ENCODE results near the gene NIPA2.

Gene NIPA2

DNA sequence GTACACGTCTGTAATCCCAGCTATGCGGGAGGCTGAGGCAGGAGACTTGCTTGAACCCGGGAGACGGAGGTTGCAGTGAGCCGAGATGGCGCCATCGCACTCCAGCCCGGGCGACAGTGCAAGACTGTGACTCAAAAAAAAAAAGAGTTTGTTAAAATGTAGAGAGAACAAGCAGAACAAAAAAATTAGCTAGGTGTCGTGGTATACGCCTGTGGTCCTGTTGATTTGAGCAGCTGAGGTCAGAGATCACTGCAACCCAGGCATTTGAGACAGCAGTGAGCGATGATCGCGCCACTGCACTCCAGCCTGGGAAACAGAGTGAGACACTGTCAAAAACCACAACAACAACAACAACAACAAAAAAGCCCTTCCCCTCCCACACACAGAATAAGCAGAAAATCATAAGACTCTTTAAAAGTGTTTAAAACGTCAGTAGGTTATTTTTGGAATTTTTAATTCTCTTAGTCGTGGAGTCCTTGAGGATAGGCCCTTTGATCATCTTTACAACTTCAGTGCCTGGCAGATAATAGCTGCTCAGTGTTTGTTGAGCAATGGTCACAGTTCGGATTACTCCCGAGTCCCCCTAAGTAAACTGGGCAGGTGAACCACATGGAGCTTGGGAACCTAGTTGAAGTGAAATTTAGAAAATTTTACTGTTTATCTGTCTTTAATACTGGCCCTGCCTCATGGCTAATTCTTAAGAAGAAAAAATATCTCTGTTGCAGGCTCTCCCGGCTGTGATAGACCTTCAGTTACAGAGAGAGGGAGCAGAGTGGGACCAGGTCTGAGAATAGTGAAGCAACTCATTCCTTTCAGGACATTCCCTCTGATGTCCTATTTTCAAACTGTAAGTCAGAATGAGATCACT lies 6.2 kb downstream of the NIPA2 start:
- no peak for DNase-seq

DNA sequence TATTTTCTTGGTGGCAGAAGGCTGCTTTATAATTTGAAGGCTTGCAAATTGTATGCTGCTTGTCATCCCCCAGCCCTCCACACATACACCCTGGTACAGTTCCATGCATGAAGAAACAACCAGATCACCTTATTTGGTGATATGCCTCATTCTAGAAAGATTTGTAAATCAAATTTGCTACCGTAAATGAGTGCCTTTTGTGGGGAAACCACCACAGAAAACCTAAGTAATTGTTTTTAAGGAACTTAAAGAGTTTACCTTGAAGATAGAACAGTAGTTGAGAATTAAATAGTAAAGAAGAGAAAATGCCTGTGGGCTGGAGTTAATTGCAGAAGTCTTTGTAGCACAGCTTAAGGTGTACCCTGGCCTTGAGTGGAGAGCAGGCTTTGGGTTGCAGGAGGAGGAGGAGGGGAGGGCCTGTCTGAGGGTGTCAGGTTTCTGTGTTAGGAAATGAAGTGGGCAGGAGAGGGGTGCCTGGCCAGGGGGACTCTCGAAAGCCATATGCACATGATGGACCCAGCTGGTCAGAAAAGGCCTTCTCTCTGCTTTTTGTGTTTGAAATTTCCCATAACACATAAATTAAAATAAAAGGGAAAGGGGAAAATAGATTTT lies 6.9 kb downstream of the NIPA2 start:
- no peak for DNase-seq

GRCh38 chr15:22846073-22846472 lies 7.6 kb downstream of the NIPA2 start:
- no peak for DNase-seq

DNA sequence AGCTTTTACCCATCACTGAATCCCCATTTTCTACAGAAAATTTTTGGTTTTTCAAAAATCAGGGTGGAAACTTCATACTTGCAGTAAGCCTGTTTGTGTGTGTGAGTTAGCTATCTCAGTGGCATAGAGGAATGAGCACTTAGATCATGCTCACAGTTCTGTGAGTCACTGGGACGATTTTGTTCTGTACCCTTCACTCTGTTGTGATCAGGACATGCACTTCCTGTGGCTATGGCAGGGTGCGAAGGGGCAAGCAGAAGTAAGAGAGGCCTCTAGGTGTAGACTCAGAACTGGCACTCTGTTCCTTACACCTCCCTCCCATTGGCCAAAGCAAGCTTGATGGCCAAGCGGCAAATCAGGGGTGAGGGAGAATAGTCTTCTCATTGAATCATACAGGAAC lies 11.6 kb downstream of the NIPA2 start:
- no peak for DNase-seq

DNA sequence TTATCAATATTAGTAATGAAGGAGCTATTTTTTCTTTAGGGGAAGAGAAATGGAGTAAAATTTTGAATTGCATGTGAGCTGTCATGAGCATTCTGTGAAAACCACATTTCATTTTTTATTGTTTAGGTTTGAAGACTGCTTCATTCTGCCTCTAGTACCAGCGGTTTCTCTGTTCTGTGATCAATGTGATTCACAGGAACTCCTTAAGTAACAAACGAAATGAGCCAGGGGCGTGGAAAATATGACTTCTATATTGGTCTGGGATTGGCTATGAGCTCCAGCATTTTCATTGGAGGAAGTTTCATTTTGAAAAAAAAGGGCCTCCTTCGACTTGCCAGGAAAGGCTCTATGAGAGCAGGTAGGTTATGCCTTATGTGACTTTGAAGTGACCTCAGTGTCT lies 13.0 kb downstream of the NIPA2 start:
- no peak for DNase-seq

- no peak for DNase-seq
Observed at GRCh38 chr15:22855791-22856190, 17.3 kb downstream of the NIPA2 start.

GRCh38 chr15:22856659-22857058 lies 18.2 kb downstream of the NIPA2 start:
- DNase-seq = no peak

GRCh38 chr15:22861161-22861560 lies 22.7 kb downstream of the NIPA2 start:
- DNase-seq = no peak

DNA sequence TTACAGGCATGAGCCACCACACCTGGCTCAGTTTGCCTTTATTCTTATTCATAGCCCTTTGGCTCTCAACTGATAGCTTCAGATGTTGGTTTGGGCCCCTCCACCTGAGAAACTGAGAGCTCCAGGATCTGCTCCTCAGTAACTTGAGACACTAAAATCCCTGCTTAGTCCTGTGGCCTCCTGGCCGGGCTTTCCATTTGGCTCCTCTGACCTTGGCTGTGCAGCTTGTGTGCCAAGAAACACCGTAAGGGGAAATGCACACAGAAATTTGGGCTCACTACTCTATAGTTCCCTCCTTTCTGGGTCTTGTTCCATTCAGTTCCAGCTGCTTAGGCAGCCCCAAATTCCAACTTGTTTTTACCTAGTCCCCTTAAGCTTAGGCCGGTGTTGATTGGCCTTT lies 24.9 kb downstream of the NIPA2 start:
- DNase-seq = no peak

- DNase-seq = no peak
Observed at GRCh38 chr15:22866079-22866478, 27.6 kb downstream of the NIPA2 start.

GRCh38 chr15:22867886-22868285 lies 29.4 kb downstream of the NIPA2 start:
- no peak for DNase-seq

GRCh38 chr15:22868495-22868894 lies 30.0 kb downstream of the NIPA2 start:
- DNase-seq = no peak

DNA sequence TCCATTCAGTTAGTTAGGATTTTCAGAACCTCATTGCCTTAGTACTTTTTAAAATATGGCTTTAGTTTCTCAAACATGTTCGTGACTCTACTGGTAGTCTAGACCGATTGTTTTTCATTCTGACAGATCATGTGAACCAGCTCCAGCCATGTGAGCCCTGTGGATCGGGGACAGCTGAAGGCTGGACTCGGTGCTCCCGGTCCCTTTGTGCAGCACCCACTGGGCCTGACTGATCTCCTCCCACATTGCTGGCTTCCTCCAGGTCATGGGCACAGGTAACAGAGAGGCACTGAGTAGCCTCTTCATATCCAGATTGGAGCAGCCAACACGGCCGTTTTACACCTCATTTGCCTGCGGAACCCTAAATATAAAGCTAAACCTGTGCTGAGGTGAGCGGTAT lies 30.5 kb downstream of the NIPA2 start:
- no peak for DNase-seq

DNA sequence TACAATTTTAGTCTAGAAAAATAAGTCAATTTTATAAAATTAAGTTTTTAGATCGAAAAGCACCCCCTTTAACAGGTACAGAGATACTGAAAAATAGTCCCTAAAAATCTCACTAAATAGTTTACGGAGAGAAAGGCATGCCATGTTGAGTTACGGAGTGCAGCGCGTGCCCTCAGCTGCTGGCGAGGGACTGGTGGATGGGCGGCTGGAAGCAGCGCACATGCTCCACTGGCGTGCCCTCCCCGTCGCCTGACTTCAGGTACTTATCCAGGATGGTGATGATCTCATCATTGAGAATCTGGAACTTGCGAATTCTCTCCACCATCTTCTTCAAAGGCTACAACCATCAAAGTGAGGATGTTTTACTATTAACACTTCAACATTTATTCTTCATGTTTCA lies 31.4 kb downstream of the NIPA2 start:
- DNase-seq = no peak

DNA sequence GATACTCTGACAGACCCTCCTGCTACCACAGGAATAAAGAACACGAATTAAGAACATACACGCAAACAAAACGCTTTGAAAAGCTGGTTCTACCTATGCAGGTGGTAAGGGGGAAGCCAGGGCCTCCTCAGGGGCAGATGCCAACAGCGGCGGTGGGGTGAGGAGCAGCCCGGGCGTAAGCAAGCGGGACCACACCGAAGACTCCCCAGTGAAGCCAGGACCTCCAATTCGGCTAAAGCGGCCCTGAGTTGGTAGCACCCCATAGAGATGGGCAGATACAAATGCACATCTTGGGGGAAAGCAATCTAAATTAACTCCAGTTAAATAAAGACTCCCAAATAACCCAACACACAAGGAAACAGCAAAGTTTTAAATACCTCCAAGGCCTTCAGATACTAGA lies 32.4 kb downstream of the NIPA2 start:
- DNase-seq = no peak

DNA sequence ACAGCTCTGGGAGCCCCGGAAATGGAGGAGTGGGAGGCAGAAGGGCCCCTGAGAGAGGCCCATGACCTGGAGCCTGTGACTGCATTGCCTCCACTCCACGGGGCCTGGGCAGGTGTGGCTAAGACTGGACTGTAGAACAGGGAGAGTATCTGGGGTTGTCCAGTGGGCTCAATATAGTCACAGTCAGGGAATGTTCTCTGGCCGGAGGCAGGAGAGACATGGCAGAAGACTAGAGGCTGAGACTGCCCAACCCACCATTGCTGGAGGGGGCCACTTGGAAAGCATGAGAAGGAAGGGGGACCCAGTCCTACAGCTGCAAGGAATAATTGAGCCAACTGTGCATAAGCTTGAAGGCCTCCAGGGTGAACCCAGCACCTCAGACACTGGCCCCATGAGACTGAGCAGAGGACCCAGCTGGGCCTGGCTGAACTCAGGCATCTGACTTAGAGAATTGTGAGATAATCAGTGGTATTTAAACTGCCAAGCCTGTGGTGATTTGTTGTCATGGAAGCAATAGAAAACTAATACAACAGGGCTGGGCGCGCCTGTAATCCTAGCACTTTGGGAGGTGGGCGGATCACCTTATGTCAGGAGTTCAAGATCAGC lies 33.1 kb downstream of the NIPA2 start:
- no peak for DNase-seq

GRCh38 chr15:22872936-22873701 lies 34.7 kb downstream of the NIPA2 start:
- DNase-seq = peak; percentile 39

DNA sequence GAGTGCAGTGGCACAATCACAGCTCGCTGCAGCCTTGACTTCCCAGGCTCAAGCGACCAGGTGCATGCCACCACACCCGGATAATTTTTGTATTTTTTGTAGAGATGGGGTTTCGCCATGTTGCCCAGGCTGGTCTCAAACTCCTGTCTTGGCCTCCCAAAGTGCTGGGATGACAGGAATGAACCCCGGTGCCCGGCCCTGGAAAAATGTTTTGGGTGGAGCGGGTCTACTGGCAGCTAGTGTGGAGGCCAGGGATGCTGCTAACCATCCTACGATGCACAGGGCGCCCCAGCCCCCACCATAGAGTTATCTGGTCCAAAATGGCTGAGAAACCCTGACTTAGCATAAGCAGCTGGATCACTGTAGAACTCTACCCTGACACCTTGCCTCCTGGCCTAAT lies 35.4 kb downstream of the NIPA2 start:
- DNase-seq = no peak

DNA sequence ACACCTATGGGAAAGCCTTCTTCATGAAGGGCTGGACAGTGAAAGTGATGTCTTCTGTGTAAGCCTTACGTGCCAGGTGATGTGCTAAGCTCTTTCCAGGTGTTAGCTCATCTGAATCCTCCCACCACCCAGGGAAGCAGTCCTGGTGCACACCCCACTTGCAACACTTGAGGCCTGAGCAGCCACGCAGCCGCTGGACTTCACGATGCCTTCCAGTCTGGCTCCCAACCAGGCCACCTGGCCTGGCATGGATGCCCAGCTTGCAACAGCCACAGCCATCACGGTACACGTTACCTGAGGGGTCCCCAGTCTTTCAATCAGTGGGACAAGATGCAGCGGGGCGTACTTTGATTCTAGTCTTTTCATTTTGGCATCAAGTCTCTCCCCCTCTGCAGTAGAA lies 35.8 kb downstream of the NIPA2 start:
- DNase-seq = no peak

DNA sequence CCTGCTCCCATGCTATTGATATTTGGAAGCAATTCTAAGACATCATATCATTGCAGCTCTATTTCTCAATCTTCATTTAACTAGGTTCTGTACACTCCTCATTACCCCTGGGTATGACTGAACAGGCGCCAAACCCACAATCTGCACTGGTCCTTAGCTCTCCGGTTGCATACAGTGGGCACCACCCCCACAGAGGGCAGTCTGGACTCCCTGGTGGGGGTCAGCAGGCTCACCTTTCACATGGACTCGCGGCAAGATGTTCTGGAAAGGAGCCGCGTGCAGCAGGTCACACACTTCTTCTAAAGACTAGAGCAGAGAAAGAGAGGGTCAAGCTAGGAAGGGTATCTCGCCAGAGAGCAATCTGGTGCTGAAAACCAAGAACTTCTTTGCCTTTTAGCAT lies 36.5 kb downstream of the NIPA2 start:
- DNase-seq = no peak

GRCh38 chr15:22877117-22877516 lies 38.7 kb downstream of the NIPA2 start:
- DNase-seq = no peak

DNA sequence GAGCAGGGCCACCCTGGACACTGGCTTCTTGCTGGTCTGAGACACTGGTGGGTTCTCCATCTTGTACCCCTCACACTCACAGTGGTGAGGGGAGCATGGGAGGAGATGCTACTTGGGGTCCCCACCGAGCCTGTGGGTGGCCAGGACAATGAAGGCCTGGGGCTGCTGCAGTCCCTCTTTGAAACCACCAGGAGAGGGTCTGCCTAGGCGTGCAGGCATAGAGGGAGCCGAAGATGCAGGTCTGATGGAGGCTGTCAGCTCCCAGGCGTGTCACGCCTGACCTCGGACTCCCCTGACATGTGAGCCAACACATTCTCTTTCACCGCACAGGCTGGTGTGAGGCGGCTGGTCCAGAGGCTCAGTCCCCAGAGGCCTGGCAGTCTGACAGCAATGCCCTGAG lies 39.1 kb downstream of the NIPA2 start:
- DNase-seq = no peak

DNA sequence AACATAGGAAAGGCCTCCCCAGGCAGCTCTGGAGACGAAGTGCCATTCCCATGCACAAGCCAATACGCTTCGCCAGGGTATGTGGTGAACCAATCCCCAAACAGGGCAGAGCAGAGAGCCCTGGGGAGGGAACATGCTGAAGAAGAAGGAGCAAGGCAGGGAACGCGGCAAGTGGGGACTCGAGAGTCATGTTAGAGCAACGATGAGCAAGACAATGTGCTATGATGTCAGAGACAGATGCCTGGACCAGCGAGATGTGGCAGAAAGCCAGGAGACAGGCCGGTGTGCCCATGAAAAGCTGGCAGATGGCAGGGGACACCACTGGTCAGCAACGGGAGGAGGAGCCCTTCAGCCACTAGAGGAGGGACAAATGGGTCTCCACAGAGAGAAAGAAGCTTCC lies 39.6 kb downstream of the NIPA2 start:
- DNase-seq = no peak

Data from retina (tissue), 1 donor.